Small intestine (tissue), 7 donors: ENCODE measurements around the gene GADD45B. TPM values are rescaled to one million over a fixed set of nuclear protein-coding genes. Genes with fewer than 3 reads are reported as not detected.
"Not testable (repeated sequence)": the region's sequence is repeated elsewhere in the genome, so short reads cannot be mapped to it uniquely, and the experiment has no call there.

Source experiments
- DNase-seq, 2 donors: peaks; one replicate each; pipeline versions ENCODE4 v3.0.0 to v3.0.0-alpha.2; 2013
- FAIRE-seq: peaks from 2 replicates; lab custom pipeline; 2012; peaks lifted over from hg19 to GRCh38; lab: Jason Lieb, UNC
- H3K27ac ChIP-seq, 3 donors: one replicate each; pipeline ENCODE4 v1.5.1; 2013; ENCODE audit warnings: low read length in 2 of 3, mild to moderate bottlenecking in 2 of 3, control low read depth in 1 of 3, inconsistent platforms in 1 of 3, low read depth in 1 of 3, moderate library complexity in 1 of 3
- H3K27me3 ChIP-seq, 3 donors: one replicate each; pipeline ENCODE4 v1.6.1; 2013; ENCODE audit warnings: low read length in 3 of 3, inconsistent platforms in 1 of 3; ENCODE audit not compliant: control insufficient read depth in 3 of 3, insufficient read depth in 3 of 3
- H3K36me3 ChIP-seq, 3 donors: one replicate each; pipeline ENCODE4 v1.6.1; 2013; ENCODE audit warnings: low read length in 3 of 3, inconsistent platforms in 1 of 3, low read depth in 1 of 3, mild to moderate bottlenecking in 1 of 3, moderate library complexity in 1 of 3; ENCODE audit not compliant: control insufficient read depth in 3 of 3, insufficient read depth in 2 of 3
- H3K4me1 ChIP-seq, 3 donors: one replicate each; pipeline ENCODE4 v1.6.1; 2013; ENCODE audit warnings: low read length in 2 of 3, inconsistent platforms in 1 of 3, low read depth in 1 of 3, mild to moderate bottlenecking in 1 of 3, moderate library complexity in 1 of 3; ENCODE audit not compliant: control insufficient read depth in 3 of 3, insufficient read depth in 2 of 3
- H3K4me3 ChIP-seq, 3 donors: one replicate each; pipeline ENCODE4 v1.5.1; 2013; ENCODE audit warnings: low read length in 3 of 3, control low read depth in 1 of 3, inconsistent platforms in 1 of 3, low read depth in 1 of 3, mild to moderate bottlenecking in 1 of 3, moderate library complexity in 1 of 3
- H3K9me3 ChIP-seq, 2 donors: one replicate each; pipeline ENCODE4 v1.6.1; 2013; ENCODE audit warnings: low read depth in 1 of 2, low read length in 1 of 2; ENCODE audit not compliant: control insufficient read depth in 2 of 2, insufficient read depth in 1 of 2
- WGBS, 3 donors: extraction: QIAGEN DNeasy Blood & Tissue Kit; methylation state at CpG; one replicate each; pipeline ENCODE4 v1.1.7; 2013; 5-methylcytosine and 5-hydroxymethylcytosine counted together
- polyA plus RNA-seq, 4 donors: library from polyadenylated mRNA; stranded (reverse) in 3 of 4; unstranded in 1 of 4; fragments of 200-250 nt in 3 of 4; fragments of 120-200 nt in 1 of 4; gene quantifications; one replicate each; pipeline versions ENCODE4 v1.2.1 to v1.2.3, GENCODE V29; 2013
- donor health status: healthy with polysubstance abuse.
- donor health status: control.
- donor health status: control.
- donor health status: Bipolar disorder and iron deficiency.
- donor health status: healthy.

The GADD45B gene
- polyA plus RNA-seq, 4 donors = 12.1 to 40.4 (median 15.1) TPM

GRCh38 chr19:2491130-2491801, 15.3 kb downstream of the GADD45B start:
- DNase-seq (peak; percentile 36 to 97), FAIRE-seq (no peak)
- Histone ChIP-seq H3K4me3 (no peak overlapping the region), H3K4me1 (peaks cover 8 to 19% (median 11%) of the 10 kb centered on the region in 3 donors), H3K27ac (peak overlapping the region in 2 of 3 donors; percentile 32 to 63), H3K27me3 (peaks cover 0 to 49% (median 2%) of the 10 kb centered on the region in 3 donors), H3K9me3 (no peaks in the 10 kb centered on the region), H3K36me3 (no peaks in the 10 kb centered on the region)
- 7 to 41% (median 26%) methylated on average over 20 to 23 of the region's 23 CpGs for WGBS, 3 donors

- Histone ChIP-seq H3K9me3 (peaks cover 0 to 3% of the 10 kb centered on the region in 2 donors), H3K4me1 (peaks cover 8 to 19% (median 11%) of the 10 kb centered on the region in 3 donors), H3K27me3 (peaks cover 0 to 42% (median 2%) of the 10 kb centered on the region in 3 donors), H3K27ac (no peak overlapping the region), H3K36me3 (no peaks in the 10 kb centered on the region), H3K4me3 (no peak overlapping the region)
- DNase-seq = no peak
- WGBS, 3 donors = 69 to 81% (median 76%) methylated on average over 8 of the region's 8 CpGs
- no peak for FAIRE-seq
Observed at GRCh38 chr19:2492870-2493269, 16.9 kb downstream of the GADD45B start.

- peaks cover 8 to 19% (median 10%) of the 10 kb centered on the region in 3 donors for H3K4me1 ChIP-seq
- not testable (repeated sequence) for DNase-seq, FAIRE-seq, H3K36me3 ChIP-seq, H3K27ac ChIP-seq, H3K4me3 ChIP-seq, H3K9me3 ChIP-seq
- peaks cover 0 to 36% (median 2%) of the 10 kb centered on the region in 3 donors for H3K27me3 ChIP-seq
- 61 to 76% (median 72%) methylated on average over 14 of the region's 14 CpGs for WGBS, 3 donors
Observed at GRCh38 chr19:2493448-2493847, 17.5 kb downstream of the GADD45B start.

GRCh38 chr19:2494084-2494446, 18.1 kb downstream of the GADD45B start:
- DNase-seq (no peak), FAIRE-seq (no peak)
- Histone ChIP-seq H3K4me3 (peak overlapping the region in 2 of 3 donors; percentile 30 to 51), H3K27ac (peak overlapping the region in 2 of 3 donors; percentile 70 to 88), H3K4me1 (peaks cover 6 to 16% (median 8%) of the 10 kb centered on the region in 3 donors), H3K27me3 (peaks cover 0 to 34% (median 2%) of the 10 kb centered on the region in 3 donors), H3K36me3 (no peaks in the 10 kb centered on the region), H3K9me3 (peaks cover 0 to 5% of the 10 kb centered on the region in 2 donors)
- WGBS, 3 donors = 29 to 49% (median 47%) methylated on average over 21 of the region's 21 CpGs

GRCh38 chr19:2494447-2495129, 18.7 kb downstream of the GADD45B start:
- H3K4me3 ChIP-seq = peak overlapping the region; percentile 33 to 69 (median 51)
- H3K4me1 ChIP-seq = peaks cover 6 to 14% (median 6%) of the 10 kb centered on the region in 3 donors
- peak; percentile 71 to 73 for DNase-seq
- peaks cover 0 to 36% (median 2%) of the 10 kb centered on the region in 3 donors for H3K27me3 ChIP-seq
- peaks cover 0 to 5% of the 10 kb centered on the region in 2 donors for H3K9me3 ChIP-seq
- no peaks in the 10 kb centered on the region for H3K36me3 ChIP-seq
- WGBS, 3 donors = 5 to 9% (median 8%) methylated on average over 57 to 72 of the region's 72 CpGs
- FAIRE-seq = no peak
- H3K27ac ChIP-seq = peak overlapping the region; percentile 68 to 88 (median 70)

- DNase-seq (peak; percentile 60 to 91), FAIRE-seq (no peak)
- peaks cover 0 to 5% of the 10 kb centered on the region in 2 donors for H3K9me3 ChIP-seq
- no peaks in the 10 kb centered on the region for H3K36me3 ChIP-seq
- H3K4me1 ChIP-seq = peaks cover 4 to 13% (median 6%) of the 10 kb centered on the region in 3 donors
- peaks cover 0 to 32% (median 0%) of the 10 kb centered on the region in 3 donors for H3K27me3 ChIP-seq
- H3K27ac ChIP-seq = peak overlapping the region; percentile 68 to 88 (median 70)
- H3K4me3 ChIP-seq = peak overlapping the region; percentile 33 to 69 (median 51)
- 1 to 2% (median 1%) methylated on average over 24 to 26 of the region's 26 CpGs for WGBS, 3 donors
Observed at GRCh38 chr19:2495130-2495641, 19.3 kb downstream of the GADD45B start.

- Histone ChIP-seq H3K36me3 (no peaks in the 10 kb centered on the region), H3K9me3 (peaks cover 0 to 5% of the 10 kb centered on the region in 2 donors), H3K27ac (peak overlapping the region; percentile 34 to 88 (median 45)), H3K4me1 (peaks cover 2 to 13% (median 6%) of the 10 kb centered on the region in 3 donors), H3K27me3 (peaks cover 0 to 30% (median 0%) of the 10 kb centered on the region in 3 donors), H3K4me3 (no peak overlapping the region)
- 16 to 26% (median 22%) methylated on average over 13 to 16 of the region's 16 CpGs for WGBS, 3 donors
- peak; percentile 34 to 77 for DNase-seq
- FAIRE-seq = no peak
Observed at GRCh38 chr19:2495651-2496316, 19.9 kb downstream of the GADD45B start.

GRCh38 chr19:2497186-2497585, 21.3 kb downstream of the GADD45B start:
- FAIRE-seq (no peak), DNase-seq (no peak)
- H3K27me3 ChIP-seq = peaks cover 0 to 31% (median 0%) of the 10 kb centered on the region in 3 donors
- H3K27ac ChIP-seq = no peak overlapping the region
- whole genome bisulfite sequencing, 3 donors = 90 to 98% (median 95%) methylated on average over 10 of the region's 10 CpGs
- H3K9me3 ChIP-seq = peaks cover 0 to 5% of the 10 kb centered on the region in 2 donors
- H3K4me1 ChIP-seq = peaks cover 0 to 11% (median 6%) of the 10 kb centered on the region in 3 donors
- H3K36me3 ChIP-seq = no peaks in the 10 kb centered on the region
- no peak overlapping the region for H3K4me3 ChIP-seq
